H1 (cell line): ENCODE data around the gene MAN2A1. TPM values are rescaled to one million over a fixed set of nuclear protein-coding genes. Genes with fewer than 3 reads are reported as not detected.

Experiments
- CTCF ChIA-PET: fragments of 300-600 bp; sonication (Branson Sonifier 250); formaldehyde crosslinking; loops from one replicate; lab custom pipeline; 2021; ENCODE audit not compliant: partially characterized antibody; lab: Charles Lee
- POLR2A ChIA-PET: fragments of 300-600 bp; sonication (Branson Sonifier 250); formaldehyde crosslinking; loops from one replicate; lab custom pipeline; 2021; ENCODE audit warnings: inconsistent platforms; ENCODE audit not compliant: partially characterized antibody; lab: Charles Lee
- DNase-seq, 2 experiments: peaks; one replicate each; pipeline versions ENCODE4 v3.0.0 to v3.0.0-alpha.2; 2010 to 2022; ENCODE audit warnings: low spot score in 2 of 2, low read depth in 1 of 2, mixed read lengths in 1 of 2
- FAIRE-seq: peaks from 2 replicates; lab custom pipeline; 2011; peaks lifted over from hg19 to GRCh38; lab: Jason Lieb, UNC
- H2AFZ ChIP-seq: 2 replicates; pipeline ENCODE4 v1.8.1; 2012; ENCODE audit warnings: low read length, inconsistent platforms
- H2AK5ac ChIP-seq: 2 replicates; pipeline ENCODE4 v1.6.1; 2013; ENCODE audit warnings: low read depth, low read length
- H2BK120ac ChIP-seq: replicated peaks from 2 replicates; pipeline ENCODE3; 2013; ENCODE audit warnings: low read depth, low read length, inconsistent platforms
- H2BK12ac ChIP-seq: 2 replicates; pipeline ENCODE4 v1.6.1; 2013; ENCODE audit warnings: low read depth, low read length
- H2BK15ac ChIP-seq: 2 replicates; pipeline ENCODE4 v1.6.1; 2013; ENCODE audit warnings: low read length
- H2BK20ac ChIP-seq: 2 replicates; pipeline ENCODE4 v1.6.1; 2013; ENCODE audit warnings: low read length
- H2BK5ac ChIP-seq: 2 replicates; pipeline ENCODE4 v1.6.1; 2013; ENCODE audit warnings: low read depth, low read length
- H3K14ac ChIP-seq: 2 replicates; pipeline ENCODE4 v1.6.1; 2013; ENCODE audit warnings: inconsistent platforms; ENCODE audit not compliant: insufficient read length
- H3K18ac ChIP-seq: 2 replicates; pipeline ENCODE4 v1.6.1; 2013; ENCODE audit warnings: low read length; ENCODE audit errors: extremely low read depth
- H3K23ac ChIP-seq: 2 replicates; pipeline ENCODE4 v1.6.1; 2013; ENCODE audit warnings: inconsistent platforms; ENCODE audit not compliant: insufficient read length
- H3K23me2 ChIP-seq: 2 replicates; pipeline ENCODE4 v1.6.1; 2013; ENCODE audit warnings: low read depth, low read length
- H3K27ac ChIP-seq: 2 replicates; pipeline ENCODE4 v1.6.1; 2011; ENCODE audit warnings: low read depth, low read length, inconsistent platforms
- H3K27me3 ChIP-seq, 4 experiments: replicated peaks in 1 of 4; 1 replicate in 1 of 4; 2 replicates in 3 of 4; pipeline versions ENCODE4 v1.6.1 to v1.8.1; 2011 to 2013; ENCODE audit warnings: low read length in 3 of 4, mild to moderate bottlenecking in 3 of 4, inconsistent platforms in 2 of 4, mixed read lengths in 2 of 4, moderate library complexity in 1 of 4; ENCODE audit not compliant: control insufficient read depth in 3 of 4, insufficient read depth in 3 of 4; ENCODE audit errors: extremely low read depth in 1 of 4
- H3K36me3 ChIP-seq, 4 experiments: 2 replicates each; pipeline versions ENCODE4 v1.6.1 to v1.8.1; 2011 to 2013; ENCODE audit warnings: mild to moderate bottlenecking in 4 of 4, low read length in 3 of 4, moderate library complexity in 2 of 4, control low read depth in 1 of 4, inconsistent platforms in 1 of 4; ENCODE audit not compliant: insufficient read depth in 4 of 4, control insufficient read depth in 2 of 4
- H3K4ac ChIP-seq: replicated peaks from 2 replicates; pipeline ENCODE3; 2013; ENCODE audit warnings: low read length, low read depth, mixed read lengths, inconsistent platforms; ENCODE audit not compliant: insufficient read length
- H3K4me1 ChIP-seq, 4 experiments: replicated peaks in 1 of 4; 1 replicate in 1 of 4; 2 replicates in 3 of 4; pipeline versions ENCODE4 v1.6.1 to v1.8.1; 2011 to 2013; ENCODE audit warnings: low read length in 3 of 4, inconsistent platforms in 2 of 4, mixed read lengths in 1 of 4; ENCODE audit not compliant: insufficient read depth in 4 of 4, control insufficient read depth in 3 of 4
- H3K4me2 ChIP-seq, 2 experiments: 2 replicates each; pipeline versions ENCODE4 v1.6.1 to v1.8.1; 2011 to 2013; ENCODE audit warnings: low read depth in 2 of 2, low read length in 2 of 2, control low read depth in 1 of 2, inconsistent platforms in 1 of 2, mild to moderate bottlenecking in 1 of 2; ENCODE audit not compliant: insufficient read depth in 1 of 2
- H3K4me3 ChIP-seq, 4 experiments: fragments of 200-600, 300-600 bp in 1 of 4; sonication (generic), shearing (Covaris generic), sonication (Bioruptor Twin) in 1 of 4; 2 replicates each; pipeline versions ENCODE4 v1.5.1 to v1.8.1; 2011 to 2016; ENCODE audit warnings: low read length in 4 of 4, low read depth in 3 of 4, control low read depth in 2 of 4, inconsistent platforms in 2 of 4, mild to moderate bottlenecking in 2 of 4, mixed read lengths in 1 of 4, moderate library complexity in 1 of 4; ENCODE audit not compliant: insufficient read depth in 2 of 4; ENCODE audit errors: extremely low read depth in 1 of 4
- H3K56ac ChIP-seq: replicated peaks from 2 replicates; pipeline ENCODE3; 2013; ENCODE audit warnings: low read depth, mild to moderate bottlenecking, mixed read lengths, low read length, inconsistent platforms; ENCODE audit not compliant: insufficient read length
- H3K79me1 ChIP-seq: 2 replicates; pipeline ENCODE4 v1.6.1; 2013; ENCODE audit warnings: low read depth, low read length, control low read depth
- H3K79me2 ChIP-seq, 2 experiments: 2 replicates each; pipeline versions ENCODE4 v1.6.1 to v1.8.1; 2012 to 2013; ENCODE audit warnings: low read length in 2 of 2, mild to moderate bottlenecking in 2 of 2, inconsistent platforms in 1 of 2; ENCODE audit not compliant: insufficient read depth in 2 of 2, control insufficient read depth in 1 of 2
- H3K9ac ChIP-seq, 4 experiments: replicated peaks in 1 of 4; 1 replicate in 1 of 4; 2 replicates in 3 of 4; pipeline versions ENCODE4 v1.6.1 to v1.8.1; 2011 to 2013; ENCODE audit warnings: low read depth in 3 of 4, low read length in 3 of 4, control low read depth in 2 of 4, mild to moderate bottlenecking in 2 of 4, moderate library complexity in 2 of 4, inconsistent platforms in 1 of 4; ENCODE audit errors: extremely low read depth in 1 of 4
- H3K9me3 ChIP-seq, 2 experiments: 2 replicates each; pipeline versions ENCODE4 v1.6.1 to v1.8.1; 2012 to 2013; ENCODE audit warnings: mild to moderate bottlenecking in 2 of 2, moderate library complexity in 2 of 2, control low read depth in 1 of 2, inconsistent platforms in 1 of 2, low read depth in 1 of 2, low read length in 1 of 2, mixed read lengths in 1 of 2; ENCODE audit not compliant: insufficient read depth in 2 of 2
- H4K20me1 ChIP-seq, 2 experiments: replicated peaks in 1 of 2; 2 replicates each; pipeline versions ENCODE3 to v1.8.1; 2011 to 2013; ENCODE audit warnings: inconsistent platforms in 2 of 2, low read length in 2 of 2, mild to moderate bottlenecking in 1 of 2; ENCODE audit not compliant: insufficient read depth in 2 of 2, control insufficient read depth in 1 of 2
- H4K5ac ChIP-seq: 2 replicates; pipeline ENCODE4 v1.6.1; 2013; ENCODE audit warnings: low read length, low read depth, mixed read lengths, inconsistent platforms; ENCODE audit not compliant: insufficient read length
- H4K8ac ChIP-seq: 2 replicates; pipeline ENCODE4 v1.8.0; 2013; ENCODE audit warnings: mild to moderate bottlenecking, moderate library complexity, low read length, inconsistent platforms; ENCODE audit not compliant: insufficient read depth; ENCODE audit errors: extremely low read depth
- H4K91ac ChIP-seq: replicated peaks from 2 replicates; pipeline ENCODE3; 2013; ENCODE audit warnings: low read length, mixed read lengths, inconsistent platforms; ENCODE audit not compliant: insufficient read length
- BACH1 ChIP-seq: IDR thresholded peaks from 2 replicates; pipeline ENCODE4 v1.6.1; 2012; ENCODE audit warnings: low read length, improper control_type of control experiment
- CTBP2 ChIP-seq: IDR thresholded peaks from 2 replicates; pipeline ENCODE4 v1.7.0; 2011; ENCODE audit warnings: borderline replicate concordance, mild to moderate bottlenecking, moderate library complexity, mixed read lengths, low read length; ENCODE audit not compliant: insufficient read depth, insufficient read length
- EP300 ChIP-seq, 2 experiments: IDR thresholded peaks; 1 replicate in 1 of 2; 2 replicates in 1 of 2; pipeline ENCODE4 v1.6.1; 2011 to 2012; ENCODE audit warnings: low read depth in 2 of 2, low read length in 2 of 2, mild to moderate bottlenecking in 2 of 2, borderline replicate concordance in 1 of 2, inconsistent platforms in 1 of 2, moderate library complexity in 1 of 2
- SIN3A ChIP-seq, 2 experiments: IDR thresholded peaks in 1 of 2; conservative IDR thresholded peaks in 1 of 2; 2 replicates each; pipeline ENCODE4 v1.6.1; 2011 to 2012; ENCODE audit warnings: low read length in 2 of 2, improper control_type of control experiment in 1 of 2, low read depth in 1 of 2, mild to moderate bottlenecking in 1 of 2
- TAF1 ChIP-seq: IDR thresholded peaks from 2 replicates; pipeline ENCODE4 v1.6.1; 2011; ENCODE audit warnings: mild to moderate bottlenecking, low read depth, low read length
- WGBS, 2 experiments: shearing (Covaris generic) in 1 of 2; methylation state at CpG; one replicate each; pipeline versions ENCODE4 v1.1.6 to v1.1.7; 2013 to 2015; ENCODE audit warnings: low lambda C conversion rate in 2 of 2, mixed read lengths in 2 of 2, inconsistent platforms in 1 of 2, low coverage in 1 of 2, missing lambda C conversion rate in 1 of 2; ENCODE audit not compliant: insufficient replicate concordance in 2 of 2, insufficient coverage in 1 of 2, insufficient read length in 1 of 2; ENCODE audit errors: extremely low coverage in 1 of 2, missing lambda C conversion rate in 1 of 2; 5-methylcytosine and 5-hydroxymethylcytosine counted together
- polyA plus RNA-seq, 7 experiments: library from polyadenylated mRNA; depleted of rRNA in 3 of 7; stranded (reverse) in 5 of 7; unstranded in 2 of 7; fragments of >200 nt in 5 of 7; fragments of 200-250 nt in 2 of 7; gene quantifications; 1 replicate in 5 of 7; 2 replicates in 1 of 7; 4 replicates in 1 of 7; pipeline versions ENCODE4 v1.2.1 to v1.2.3, GENCODE V29; 2011 to 2013; ENCODE audit warnings: missing spikeins in 2 of 7, mixed read lengths in 2 of 7
- total RNA-seq: library from RNA; stranded (reverse); fragmentation: NEBNext Ultra II Directional; extraction: Animal tissue kit (Norgen Biotek cat#: 25700); gene quantifications from 2 replicates; pipeline ENCODE4 v1.2.1, GENCODE V29; 2021
- TF ChIP-seq, protein P1 (sequence below): IDR thresholded peaks from 2 replicates; pipeline ENCODE4 v1.6.1; 2012; ENCODE audit warnings: low read length, inconsistent platforms

MAN2A1 gene
- total and polyA plus RNA-seq, 2 of the 8 experiments (the other 6 are each of a cell fraction or from before 2014, with no cell fraction given) = 29.1 to 102 TPM

DNA sequence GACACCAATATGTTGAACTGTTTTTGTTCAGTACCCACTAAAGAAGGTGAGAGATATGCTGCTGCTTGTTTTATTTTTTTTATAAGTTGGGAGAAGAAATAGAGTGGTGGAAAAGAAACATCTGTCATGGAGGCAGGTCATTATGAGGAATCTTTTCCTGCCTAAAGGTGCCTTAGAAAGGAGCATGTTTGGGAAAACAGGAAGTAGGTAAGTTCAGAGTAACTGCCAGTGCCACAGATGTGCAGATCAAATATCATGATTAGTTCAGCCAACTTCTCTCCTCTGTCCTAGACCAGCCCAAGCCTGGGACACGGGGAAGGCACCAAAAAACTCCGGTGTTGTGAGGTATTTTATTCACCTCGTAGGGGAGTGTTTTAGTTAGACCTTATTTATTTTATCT, 144.2 kb downstream of the MAN2A1 start:
- H3K23ac ChIP-seq = no peak overlapping the region
- H2AFZ ChIP-seq = no peak overlapping the region
- H3K4me3 ChIP-seq = no peak overlapping the region
- no peaks in the 10 kb centered on the region for H3K79me1 ChIP-seq
- no peak overlapping the region for H2BK15ac ChIP-seq
- H3K9me3 ChIP-seq = peaks cover 0 to 13% of the 10 kb centered on the region in 2 experiments; a peak in 2 of 4 replicates
- ChIA-PET CTCF (no interaction called here), POLR2A (no interaction called here)
- H3K18ac ChIP-seq = no peak overlapping the region
- H4K8ac ChIP-seq = no peak overlapping the region
- H3K36me3 ChIP-seq = peaks cover 2 to 27% (median 9%) of the 10 kb centered on the region in 4 experiments; a peak in 6 of 8 replicates
- H3K23me2 ChIP-seq = no peaks in the 10 kb centered on the region
- H2BK12ac ChIP-seq = no peak overlapping the region
- H2BK5ac ChIP-seq = no peak overlapping the region
- no peak overlapping the region for H3K4ac ChIP-seq
- no peak overlapping the region for H4K5ac ChIP-seq
- H3K27me3 ChIP-seq = no peaks in the 10 kb centered on the region
- H4K20me1 ChIP-seq = no peaks in the 10 kb centered on the region
- no peak overlapping the region for H3K27ac ChIP-seq
- H3K79me2 ChIP-seq = no peaks in the 10 kb centered on the region
- H3K4me1 ChIP-seq = peaks cover 0 to 17% (median 11%) of the 10 kb centered on the region in 4 experiments; a peak in 4 of 7 replicates
- H2BK20ac ChIP-seq = no peak overlapping the region
- no peak overlapping the region for H3K9ac ChIP-seq
- DNase-seq (no peak), FAIRE-seq (no peak)
- no peak overlapping the region for H2AK5ac ChIP-seq
- no peak overlapping the region for H3K14ac ChIP-seq
- H3K56ac ChIP-seq = no peak overlapping the region
- no peak overlapping the region for H2BK120ac ChIP-seq
- H3K4me2 ChIP-seq = no peak overlapping the region
- no peak overlapping the region for H4K91ac ChIP-seq
- WGBS, 2 experiments = 98% methylated on average over 3 of the region's 3 CpGs; no CpG with 5 or more reads in 1 of the 2 experiments
- TF ChIP-seq BACH1 = no peak
- TF ChIP-seq EP300 (IDR thresholded peaks at IDR 0.05; ENCODE audit: borderline replicate concordance in 1 of 2, low read depth in 2 of 2, low read length in 2 of 2) = no peak
- TF ChIP-seq, protein P1, sequence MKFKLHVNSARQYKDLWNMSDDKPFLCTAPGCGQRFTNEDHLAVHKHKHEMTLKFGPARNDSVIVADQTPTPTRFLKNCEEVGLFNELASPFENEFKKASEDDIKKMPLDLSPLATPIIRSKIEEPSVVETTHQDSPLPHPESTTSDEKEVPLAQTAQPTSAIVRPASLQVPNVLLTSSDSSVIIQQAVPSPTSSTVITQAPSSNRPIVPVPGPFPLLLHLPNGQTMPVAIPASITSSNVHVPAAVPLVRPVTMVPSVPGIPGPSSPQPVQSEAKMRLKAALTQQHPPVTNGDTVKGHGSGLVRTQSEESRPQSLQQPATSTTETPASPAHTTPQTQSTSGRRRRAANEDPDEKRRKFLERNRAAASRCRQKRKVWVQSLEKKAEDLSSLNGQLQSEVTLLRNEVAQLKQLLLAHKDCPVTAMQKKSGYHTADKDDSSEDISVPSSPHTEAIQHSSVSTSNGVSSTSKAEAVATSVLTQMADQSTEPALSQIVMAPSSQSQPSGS = no peak
- TF ChIP-seq TAF1 = no peak
- TF ChIP-seq CTBP2 = no peak
- TF ChIP-seq SIN3A (conservative IDR thresholded peaks at IDR 0.05 in 1 of 2, IDR thresholded peaks at IDR 0.05 in 1 of 2; ENCODE audit: low read depth in 1 of 2, low read length in 2 of 2) = no peak
